ENCODE data around the gene SCGN.

Gene SCGN, protein sequence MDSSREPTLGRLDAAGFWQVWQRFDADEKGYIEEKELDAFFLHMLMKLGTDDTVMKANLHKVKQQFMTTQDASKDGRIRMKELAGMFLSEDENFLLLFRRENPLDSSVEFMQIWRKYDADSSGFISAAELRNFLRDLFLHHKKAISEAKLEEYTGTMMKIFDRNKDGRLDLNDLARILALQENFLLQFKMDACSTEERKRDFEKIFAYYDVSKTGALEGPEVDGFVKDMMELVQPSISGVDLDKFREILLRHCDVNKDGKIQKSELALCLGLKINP

DNA sequence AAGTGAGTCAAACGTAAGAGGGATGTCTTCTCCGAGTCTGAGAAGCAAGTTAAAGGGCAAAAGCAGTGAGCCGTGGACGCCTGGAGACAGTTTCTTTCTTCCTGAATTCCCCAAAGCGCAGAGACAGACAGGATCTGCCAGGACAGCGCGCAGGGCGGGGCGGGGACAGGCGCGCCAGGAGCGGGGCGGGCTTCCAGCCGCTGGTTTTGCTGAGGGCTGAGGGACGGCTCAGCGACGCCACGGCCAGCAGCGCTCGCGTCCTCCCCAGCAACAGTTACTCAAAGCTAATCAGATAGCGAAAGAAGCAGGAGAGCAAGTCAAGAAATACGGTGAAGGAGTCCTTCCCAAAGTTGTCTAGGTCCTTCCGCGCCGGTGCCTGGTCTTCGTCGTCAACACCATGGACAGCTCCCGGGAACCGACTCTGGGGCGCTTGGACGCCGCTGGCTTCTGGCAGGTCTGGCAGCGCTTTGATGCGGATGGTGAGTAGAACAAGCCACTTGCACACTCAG, at the start of gene SCGN:
Gene SCGN, plus strand, starts transcription at position 209 of the 509 bp plus-strand sequence. Its CDS starts 189 bp downstream, at position 398.
- peak; percentile 21 to 42 for DNase-seq

DNA sequence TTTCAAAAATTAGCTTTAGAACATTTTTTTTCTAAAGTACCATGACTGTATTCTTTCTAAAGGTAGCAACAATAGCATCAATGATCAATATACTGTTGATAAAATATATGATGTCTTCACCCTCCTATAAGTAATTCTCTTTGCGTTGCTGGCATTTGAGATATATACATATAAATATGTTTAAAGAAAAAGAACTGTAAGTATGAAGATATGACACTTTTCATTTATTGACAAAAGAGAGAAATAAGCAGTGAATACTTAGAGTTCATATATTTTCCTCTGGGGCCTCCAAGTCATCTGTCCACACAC, 49.4 kb upstream of the SCGN start:
- no peak for DNase-seq

DNA sequence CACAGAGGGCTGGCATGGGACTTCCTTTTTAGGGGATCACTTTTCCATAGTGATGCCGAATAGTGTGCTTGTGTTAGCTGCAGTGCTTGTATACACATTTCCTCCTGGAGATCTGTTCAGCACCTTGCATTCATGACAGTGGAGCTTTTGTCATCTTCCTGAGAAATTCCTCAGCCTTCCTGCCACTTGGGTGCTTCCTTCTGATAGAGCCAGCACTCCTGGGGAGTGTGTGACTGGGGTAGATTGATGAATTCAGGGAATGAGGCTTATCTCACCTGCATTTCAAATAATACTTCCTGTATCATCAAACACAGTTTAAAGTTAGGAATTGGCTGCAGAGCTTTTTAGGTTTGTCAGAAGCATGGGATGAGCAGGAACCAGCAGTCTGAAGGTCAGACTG, 48.8 kb upstream of the SCGN start:
- DNase-seq, result no peak

DNA sequence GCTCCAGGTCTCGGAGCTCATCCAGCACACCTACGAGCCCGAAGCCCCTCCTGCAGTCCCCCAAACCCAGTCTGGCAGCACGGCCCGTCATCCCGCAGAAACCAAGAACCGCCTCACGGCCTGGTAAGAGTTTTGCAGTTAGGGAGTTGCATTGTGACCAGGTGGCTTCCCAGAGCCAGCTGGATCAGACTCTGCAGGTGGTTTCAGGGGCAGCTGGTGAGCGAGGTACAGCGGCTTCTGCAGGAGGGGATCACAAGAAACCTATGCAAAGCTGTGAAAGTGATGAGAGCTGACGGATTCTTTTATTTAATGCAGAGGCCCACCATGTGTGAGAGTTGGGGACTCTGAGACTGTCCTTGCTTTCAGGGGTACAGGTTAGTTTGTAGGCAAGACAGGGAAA, 45.9 kb upstream of the SCGN start:
- DNase-seq, result no peak

DNA sequence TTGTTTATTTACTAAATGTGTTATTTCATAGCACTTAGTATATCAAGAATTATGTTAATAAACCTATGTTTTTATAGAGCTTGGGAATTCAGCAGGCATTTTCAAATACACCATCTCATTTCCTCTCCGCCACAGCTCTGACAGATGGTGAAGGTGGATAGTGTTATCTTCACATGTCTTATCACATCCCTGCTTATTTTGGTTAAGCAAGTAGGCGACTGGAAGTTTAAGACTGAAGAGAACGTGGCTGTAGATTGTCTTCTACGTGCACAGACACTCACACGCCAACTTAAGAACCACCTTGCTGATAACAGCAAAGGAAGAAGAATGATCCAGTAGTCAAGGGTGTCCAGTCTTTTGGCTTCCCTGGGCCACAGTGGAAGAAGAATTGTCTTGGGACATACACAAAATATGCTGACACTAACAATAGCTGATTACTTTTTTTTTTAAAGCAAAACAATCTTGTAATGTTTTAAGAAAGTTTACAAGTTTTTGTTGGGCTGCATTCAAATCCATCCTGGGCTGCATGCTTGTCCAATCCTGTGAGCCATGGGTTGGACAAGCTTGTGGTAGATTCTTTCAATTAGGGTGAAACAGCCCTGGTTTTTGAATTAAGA, 43.3 kb upstream of the SCGN start:
- DNase-seq, result no peak

DNA sequence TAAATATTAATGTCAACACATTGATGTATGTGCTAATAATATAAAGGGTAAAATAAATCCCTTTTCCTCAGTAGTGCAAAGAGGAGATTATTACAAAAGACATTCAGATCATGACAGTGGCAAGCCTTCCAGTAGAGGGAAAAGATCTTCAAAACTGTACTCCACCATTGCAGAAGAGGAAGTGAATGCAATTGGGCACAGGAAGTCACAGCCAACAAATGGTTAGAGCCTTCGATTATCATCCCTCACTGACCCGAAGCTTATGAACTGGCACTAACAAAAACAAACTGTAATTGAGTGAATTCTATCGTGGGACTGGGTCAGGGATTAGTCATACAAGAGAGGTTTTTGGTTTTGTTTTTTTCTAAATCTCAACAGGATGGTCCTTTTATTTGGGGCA, 39.3 kb upstream of the SCGN start:
- DNase-seq, result no peak

DNA sequence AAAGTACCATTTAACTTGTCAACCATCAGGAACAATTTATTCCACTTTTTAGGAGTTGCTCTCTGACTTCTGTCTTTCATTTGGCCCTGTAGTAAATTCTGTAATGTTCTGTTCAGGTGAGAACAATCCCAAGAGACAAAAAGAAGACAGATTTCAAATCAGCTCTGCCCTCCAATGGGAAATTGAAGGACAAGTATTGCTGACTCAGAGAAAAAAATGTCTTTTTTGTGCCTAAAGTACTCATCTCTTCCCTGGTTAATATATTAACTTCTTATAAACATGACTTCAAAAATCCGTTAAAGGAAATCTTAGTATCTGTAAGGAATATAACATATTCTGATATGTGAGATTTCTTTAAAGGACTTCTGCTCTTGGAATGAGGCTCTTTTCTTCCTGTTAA, 38.6 kb upstream of the SCGN start:
- no peak for DNase-seq

DNA sequence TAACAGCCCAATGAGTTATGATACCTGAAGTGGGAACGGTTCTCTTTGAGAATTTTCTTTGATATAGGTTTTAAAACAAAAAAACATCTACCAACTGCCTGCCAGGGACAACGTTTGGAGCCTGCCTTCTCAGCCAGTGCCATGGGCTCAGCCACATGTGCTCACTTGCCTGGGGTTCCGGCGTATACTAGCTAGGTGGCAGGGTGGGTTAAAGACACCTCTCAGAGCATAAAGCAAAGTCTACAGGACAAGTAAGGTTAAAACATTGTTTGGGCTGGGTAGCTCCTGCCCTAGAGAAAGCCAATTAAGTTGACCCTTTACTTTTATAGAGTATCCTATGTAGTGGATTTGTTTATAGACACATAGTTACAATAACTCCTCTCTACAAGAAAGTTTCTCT, 38.0 kb upstream of the SCGN start:
- DNase-seq, result no peak

DNA sequence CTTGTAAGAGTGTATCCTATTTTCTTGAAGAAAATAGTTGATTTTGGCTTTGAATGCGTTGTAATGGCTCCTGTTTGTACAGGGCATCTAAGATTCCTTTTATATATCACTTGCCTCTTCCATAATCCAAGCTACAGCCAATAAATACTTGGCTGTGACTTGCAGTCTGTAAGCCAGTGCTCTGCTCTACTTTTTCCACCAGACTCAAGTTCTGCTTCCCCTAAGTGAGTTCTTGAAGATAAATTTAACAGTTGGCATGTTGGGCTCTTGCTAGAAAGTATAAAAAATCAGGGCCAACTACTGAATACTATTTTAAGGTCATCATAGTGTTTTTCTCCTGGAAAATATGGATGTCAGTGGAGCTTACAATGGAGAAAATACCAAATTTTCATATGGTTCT, 36.5 kb upstream of the SCGN start:
- no peak for DNase-seq

DNA sequence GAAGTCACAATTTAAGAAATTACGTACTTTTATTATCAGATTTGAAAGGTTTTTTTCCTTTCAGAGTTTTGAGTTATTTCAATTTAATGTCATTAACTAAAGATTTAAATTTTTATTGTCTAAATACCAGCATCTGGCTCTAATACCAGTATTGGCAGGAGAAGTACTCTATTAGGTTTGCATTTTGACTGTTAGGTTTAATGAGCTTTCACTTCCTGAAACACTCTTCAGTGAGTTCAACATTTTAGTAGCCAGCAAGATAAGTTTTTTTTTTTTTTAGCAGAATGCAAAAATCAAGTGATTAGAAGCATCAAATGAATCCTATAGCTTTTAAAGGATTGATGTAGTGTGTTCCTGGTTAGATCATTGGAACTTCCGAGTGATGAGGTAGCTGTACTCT, 34.0 kb upstream of the SCGN start:
- DNase-seq, result peak in 1 of 2 donors; percentile 8

DNA sequence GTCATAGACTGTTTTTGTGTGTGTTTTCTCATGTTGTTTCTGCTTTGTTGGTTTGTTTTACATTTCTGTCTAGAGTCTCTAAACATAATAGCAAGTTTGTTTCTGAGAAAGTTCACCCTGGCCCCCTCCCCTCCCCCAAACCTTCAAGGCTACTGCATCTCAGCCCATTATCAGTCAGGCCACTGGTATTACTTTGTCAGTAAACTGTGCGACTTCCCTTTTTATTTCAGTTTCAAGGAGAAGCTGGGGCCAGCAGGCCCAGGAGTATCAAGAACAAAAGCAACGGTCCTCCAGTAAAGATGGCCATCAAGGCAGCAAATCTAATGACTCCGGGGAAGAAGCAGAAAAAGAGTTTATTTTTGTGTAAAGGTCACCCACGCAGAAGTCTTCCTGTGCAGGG, 32.8 kb upstream of the SCGN start:
- DNase-seq, result no peak

DNA sequence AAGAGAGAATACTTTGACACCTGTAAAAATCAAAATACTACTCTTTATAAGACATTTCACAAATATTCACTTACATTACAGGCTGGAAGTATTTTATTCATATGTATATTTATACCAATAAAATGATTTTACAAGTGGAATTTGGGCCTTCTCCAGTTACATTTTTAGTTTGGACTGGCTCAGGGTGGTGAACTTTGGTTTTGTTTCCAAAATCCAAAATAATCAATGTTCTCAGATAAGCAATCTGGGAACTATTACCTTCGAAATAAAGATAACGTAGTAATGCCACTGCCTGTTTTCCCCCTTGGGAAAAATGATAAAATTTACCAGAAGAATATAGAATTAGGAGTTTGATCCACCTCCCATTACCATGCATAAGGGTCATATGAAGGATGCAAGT, 31.6 kb upstream of the SCGN start:
- no peak for DNase-seq

DNA sequence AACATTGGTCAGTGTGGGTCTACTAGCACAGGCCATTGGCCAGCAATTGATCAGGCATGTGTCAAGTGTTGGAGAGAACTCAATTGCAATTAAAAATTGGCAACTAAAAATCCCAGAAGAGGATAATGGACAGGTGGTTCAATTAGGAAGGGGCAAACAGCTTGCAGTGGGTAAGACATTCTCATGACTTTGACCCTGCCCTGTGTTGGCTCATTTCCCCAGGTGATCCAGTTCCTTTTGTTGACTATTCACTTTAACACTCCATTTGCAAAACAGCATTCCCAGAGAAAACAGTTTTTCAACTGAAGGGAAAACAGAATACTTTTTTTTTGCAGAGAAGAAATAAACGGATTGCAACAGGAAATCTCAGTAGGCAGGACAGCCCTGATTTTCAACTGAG, 28.9 kb upstream of the SCGN start:
- DNase-seq, result no peak

DNA sequence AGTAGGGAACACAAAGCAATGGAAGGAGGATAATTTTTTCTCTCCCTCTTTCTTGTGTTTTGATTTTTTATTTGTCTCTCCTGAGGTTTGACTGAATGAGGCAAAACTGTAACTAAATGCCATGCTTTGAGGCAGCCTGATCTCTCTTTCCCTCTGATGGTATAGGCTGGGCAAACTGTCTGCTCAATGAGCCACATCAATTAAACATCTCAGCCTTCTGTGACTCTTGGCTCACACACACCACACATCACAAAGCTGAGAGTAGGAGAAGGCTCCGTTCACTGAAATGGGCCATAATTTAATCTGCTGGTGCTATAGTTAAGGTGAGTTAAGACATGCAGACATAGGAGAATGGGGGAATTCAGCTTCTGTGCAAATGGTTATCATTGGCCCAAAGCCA, 28.1 kb upstream of the SCGN start:
- no peak for DNase-seq

DNA sequence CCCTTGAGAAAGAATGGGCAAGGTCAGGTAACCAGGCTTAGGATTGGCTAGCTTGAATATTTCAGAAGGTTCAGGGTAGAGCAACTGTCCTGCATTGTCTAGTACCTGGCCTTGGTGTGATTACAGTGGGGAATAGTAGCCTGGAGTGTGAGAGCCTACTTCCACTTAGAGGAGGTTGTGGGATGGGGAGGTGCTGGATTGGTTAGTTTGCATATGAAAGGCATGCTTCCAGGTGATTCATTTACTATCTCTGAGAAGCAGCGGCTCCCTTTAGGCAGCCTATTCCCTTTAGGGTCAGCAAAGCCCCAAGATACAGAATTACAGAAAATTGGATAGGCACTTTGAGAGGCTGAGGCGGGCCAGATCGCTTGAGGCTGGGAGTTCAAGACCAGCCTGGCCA, 25.0 kb upstream of the SCGN start:
- DNase-seq, result no peak

DNA sequence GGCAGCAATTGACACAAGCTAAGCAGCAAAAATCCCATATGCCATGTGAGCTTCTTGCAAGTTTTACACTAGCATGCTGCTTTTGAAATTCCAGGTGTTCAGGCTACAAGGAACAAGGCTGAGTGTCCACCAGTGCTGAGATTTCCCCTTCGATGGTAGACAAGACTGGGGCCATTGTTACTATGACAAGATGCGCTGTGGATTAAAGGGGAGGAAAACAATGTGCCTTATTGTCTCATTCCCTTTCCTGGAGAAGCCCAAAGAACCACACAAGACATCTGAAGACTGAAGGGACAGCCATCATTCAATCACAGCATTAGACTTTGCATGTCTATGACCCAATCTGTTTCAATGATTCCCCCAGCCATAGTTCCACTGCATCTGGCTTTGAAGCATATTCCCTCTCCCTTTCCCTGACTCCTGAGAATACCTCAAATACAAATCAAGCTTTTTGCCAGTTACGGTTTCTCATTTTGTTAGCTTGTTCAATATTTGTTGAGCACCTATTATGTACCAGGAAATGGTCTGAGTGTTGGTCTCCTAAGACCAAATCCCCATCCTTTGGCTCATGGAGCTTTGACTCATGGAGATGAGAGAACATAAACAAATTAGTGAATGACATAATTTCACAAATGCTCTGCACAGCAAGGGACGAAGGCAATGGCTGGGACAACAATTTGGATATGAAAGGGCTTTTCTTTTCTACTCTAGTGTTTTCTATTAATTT, 23.4 kb upstream of the SCGN start:
- DNase-seq, result no peak

DNA sequence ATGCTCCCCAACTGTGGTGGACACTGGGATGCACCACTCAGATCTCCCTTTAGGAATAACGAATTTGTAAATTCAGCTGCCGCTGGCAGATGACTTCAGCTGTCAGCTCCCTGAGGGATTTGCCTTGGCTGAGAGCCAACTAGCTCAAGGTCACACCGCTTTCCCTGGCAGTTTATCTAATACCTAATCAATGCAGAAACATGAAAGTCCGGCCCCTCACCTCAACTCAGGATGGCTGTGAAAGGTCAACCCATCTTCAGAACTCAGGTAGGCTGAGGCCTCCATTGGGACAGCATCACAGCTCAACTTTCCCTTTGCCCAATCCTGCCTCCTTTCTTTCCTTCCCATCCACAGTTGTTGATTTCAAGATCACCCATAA, 22.8 kb upstream of the SCGN start:
- DNase-seq, result no peak

DNA sequence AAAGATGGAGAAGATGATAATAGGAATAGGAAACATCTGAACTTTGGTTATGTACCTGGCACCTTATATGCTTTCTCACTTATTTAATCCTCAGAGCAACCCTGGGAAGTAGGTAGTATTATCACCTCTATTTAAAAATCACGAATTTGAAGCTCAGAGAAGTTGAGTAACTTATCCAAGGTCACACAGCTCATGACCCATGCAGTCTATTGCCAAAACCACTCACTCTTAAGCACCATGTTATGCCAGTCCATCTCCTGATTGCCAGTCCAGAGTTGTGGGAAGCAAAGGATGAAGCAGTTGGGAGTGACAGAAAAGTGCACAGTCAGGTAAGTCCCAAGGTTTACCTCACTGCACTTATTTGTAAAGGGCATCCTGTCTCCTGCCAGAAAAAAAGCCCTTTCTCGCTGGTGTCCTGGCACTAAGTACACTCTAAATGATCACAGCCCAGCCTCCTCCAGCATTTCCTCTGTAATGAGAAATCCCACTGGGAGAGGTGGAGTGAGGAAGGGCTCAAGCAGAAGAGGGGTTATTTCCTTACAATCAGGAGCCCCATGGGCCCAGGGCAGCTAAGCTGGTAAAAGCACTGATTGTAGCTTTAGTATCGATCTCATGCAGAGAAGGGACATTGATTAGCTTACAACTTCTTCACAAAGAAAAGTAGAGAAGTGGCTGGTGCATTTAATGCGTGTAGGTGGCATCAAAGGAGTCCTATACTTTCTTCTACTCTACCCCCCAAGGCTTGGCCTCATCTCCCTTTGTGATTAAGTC, 21.3 kb upstream of the SCGN start:
- no peak for DNase-seq

DNA sequence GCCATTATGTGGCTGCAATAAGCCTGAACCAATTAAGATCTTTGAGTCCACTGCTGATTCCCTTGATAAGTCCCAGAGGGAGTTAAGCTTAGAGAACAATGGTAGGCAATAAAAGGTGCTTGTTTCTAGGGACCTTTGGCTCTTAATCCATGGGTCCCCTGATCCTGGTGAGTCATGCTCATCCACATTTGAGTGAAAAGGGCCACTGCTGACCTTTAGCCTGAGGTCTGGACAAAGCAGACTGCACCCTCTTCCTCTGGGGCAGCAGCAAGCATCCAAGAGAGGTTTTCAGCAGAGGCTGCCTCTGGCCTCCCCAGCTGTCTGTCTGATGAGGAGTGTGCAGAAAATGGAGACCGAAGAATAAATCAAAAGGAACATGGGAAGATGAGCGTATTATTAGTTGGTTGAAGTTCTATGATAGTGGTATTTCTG, 16.1 kb upstream of the SCGN start:
- DNase-seq, result no peak

DNA sequence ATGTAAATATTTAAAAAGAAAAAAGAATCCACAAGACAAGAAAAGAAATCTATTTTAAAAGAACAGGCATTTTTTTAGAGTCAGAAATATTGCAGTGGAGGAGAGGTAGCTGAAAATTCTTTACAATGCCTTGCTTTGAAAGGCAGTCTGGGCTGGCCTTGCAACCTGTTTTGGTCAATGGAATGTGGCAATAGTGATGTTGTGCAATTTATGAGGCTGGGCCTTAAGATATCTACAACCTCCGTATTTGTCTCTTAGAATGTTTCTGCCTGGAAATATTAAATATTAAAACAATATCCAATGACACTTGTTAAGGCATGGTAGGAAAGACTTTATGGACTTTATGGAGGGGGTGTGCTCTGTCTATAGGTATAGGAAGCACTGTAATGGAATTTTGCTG, 14.8 kb upstream of the SCGN start:
- DNase-seq, result no peak

DNA sequence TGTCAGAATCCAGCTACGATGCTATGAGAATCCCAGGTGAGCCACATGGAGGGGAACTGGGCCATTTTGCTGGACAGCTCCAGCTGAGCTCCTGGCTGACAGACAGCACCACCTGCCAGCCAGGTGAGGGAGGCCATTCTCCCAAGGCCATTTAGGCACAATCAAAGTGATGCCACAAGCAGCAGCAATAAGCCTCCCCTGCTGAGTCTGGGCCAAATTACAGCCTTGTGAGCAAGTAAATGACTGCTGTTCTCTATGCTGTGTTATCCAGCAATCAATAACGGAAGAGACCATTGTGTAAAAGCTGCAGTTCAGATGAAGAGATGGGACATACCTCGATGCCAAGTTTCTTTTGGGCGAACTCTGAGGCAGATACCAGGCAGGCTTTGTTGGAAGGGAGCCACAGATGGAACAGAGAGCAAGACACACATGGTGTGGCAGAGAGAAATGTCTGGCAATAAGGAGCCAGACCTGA, 14.0 kb upstream of the SCGN start:
- no peak for DNase-seq

DNA sequence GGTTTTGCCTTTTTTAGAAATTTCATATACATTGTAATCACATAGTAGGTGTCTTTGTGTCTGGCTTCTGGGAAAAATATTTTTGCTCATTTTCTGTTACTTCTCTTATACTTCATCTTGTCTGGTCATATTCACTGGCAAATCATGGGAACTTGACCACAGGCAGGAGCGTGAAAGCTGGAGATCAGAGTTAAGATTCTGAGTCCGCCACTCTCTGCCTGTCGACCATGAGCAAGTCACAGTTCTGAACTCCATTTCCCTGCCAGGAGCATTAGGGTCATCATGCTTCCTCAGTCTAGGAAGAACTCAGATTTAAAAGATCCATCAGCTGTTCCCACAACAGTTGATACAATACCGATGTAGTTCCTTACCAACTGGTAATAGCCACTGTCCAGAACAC, 12.4 kb upstream of the SCGN start:
- no peak for DNase-seq

DNA sequence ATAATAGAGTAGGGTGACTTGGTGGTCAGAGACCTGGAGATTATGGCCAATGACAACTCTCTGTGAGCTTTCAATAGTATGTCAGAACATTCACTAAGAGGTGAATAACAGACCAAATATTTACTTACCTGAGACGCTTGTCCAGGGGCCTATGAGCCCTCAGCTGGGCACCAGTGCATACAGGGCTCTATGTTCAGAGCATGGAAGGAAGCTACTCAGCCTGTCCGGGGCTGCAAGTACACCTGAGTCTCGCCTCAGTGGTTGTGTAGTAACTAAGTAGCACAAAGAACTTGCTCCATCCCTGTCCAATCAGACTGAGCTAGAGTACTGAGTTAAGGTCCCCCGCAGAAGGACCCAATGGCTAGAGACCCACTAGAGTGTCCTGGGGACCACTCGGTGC, 11.6 kb upstream of the SCGN start:
- no peak for DNase-seq

DNA sequence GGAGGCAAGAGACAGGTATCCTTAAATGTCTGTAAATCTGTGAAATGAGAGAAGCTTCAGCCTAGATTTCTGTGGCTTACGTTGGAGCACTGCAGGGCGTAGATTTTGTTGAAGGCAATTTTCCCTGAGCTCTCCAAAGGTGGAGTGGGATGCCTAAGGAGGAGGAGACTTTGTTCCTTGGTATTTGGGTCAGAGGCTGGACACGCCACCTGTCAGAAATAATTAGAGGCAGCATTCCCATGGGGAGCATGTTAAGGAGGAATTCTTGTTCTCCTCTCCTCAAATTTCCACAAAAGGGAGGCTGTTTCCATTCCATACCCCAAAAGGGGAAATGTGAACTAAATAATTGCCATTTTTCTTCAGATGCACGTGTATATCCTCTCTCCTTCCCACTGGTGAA, 11.1 kb upstream of the SCGN start:
- no peak for DNase-seq
